ENCODE measurements around the gene HMG20A. TPM values are rescaled to one million over a fixed set of nuclear protein-coding genes. Genes with fewer than 3 reads are reported as not detected.

The HMG20A gene
- polyA plus RNA-seq, 3 donors = 11.6 to 26.4 (median 17.7) TPM

- WGBS (ENCODE audit: insufficient coverage) = 78% methylated on average over 8 of the region's 11 CpGs
- Mint-ChIP-seq H3K4me3 (peak overlapping the region in 1 of 2 donors; percentile 27), H3K36me3 (no peaks in the 10 kb centered on the region), H3K9me3 (peaks cover 0 to 10% (median 4%) of the 10 kb centered on the region in 7 donors), H3K27me3 (ENCODE audit: low read depth in 3 of 3) (peaks cover 18 to 42% (median 29%) of the 10 kb centered on the region in 3 donors), H3K27ac (no peak overlapping the region), H3K4me1 (no peaks in the 10 kb centered on the region)
- no peak overlapping the region for H3K27ac ChIP-seq (ENCODE audit: low read depth in 1 of 2, low read length in 2 of 2)
- TF ChIP-seq, protein P1, sequence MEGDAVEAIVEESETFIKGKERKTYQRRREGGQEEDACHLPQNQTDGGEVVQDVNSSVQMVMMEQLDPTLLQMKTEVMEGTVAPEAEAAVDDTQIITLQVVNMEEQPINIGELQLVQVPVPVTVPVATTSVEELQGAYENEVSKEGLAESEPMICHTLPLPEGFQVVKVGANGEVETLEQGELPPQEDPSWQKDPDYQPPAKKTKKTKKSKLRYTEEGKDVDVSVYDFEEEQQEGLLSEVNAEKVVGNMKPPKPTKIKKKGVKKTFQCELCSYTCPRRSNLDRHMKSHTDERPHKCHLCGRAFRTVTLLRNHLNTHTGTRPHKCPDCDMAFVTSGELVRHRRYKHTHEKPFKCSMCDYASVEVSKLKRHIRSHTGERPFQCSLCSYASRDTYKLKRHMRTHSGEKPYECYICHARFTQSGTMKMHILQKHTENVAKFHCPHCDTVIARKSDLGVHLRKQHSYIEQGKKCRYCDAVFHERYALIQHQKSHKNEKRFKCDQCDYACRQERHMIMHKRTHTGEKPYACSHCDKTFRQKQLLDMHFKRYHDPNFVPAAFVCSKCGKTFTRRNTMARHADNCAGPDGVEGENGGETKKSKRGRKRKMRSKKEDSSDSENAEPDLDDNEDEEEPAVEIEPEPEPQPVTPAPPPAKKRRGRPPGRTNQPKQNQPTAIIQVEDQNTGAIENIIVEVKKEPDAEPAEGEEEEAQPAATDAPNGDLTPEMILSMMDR (IDR thresholded peaks at IDR 0.05) = no peak
- H4K20me1 ChIP-seq (ENCODE audit: insufficient read depth, low read length) = no peaks in the 10 kb centered on the region
- no peak overlapping the region for H3K4me3 ChIP-seq (replicated peaks in 1 of 3; ENCODE audit: low read depth in 2 of 3, low read length in 3 of 3)
- H3K4me2 ChIP-seq (replicated peaks; ENCODE audit: extremely low read depth, low read length, poor library complexity, severe bottlenecking) = no peak overlapping the region
- H3K9me3 ChIP-seq (replicated peaks in 1 of 2; ENCODE audit: control insufficient read depth in 1 of 2, insufficient read depth in 1 of 2, low read length in 2 of 2) = peaks cover 0 to 2% of the 10 kb centered on the region in 2 donors
- H3K4me1 ChIP-seq (ENCODE audit: control insufficient read depth in 1 of 2, insufficient read depth in 2 of 2, low read length in 2 of 2) = no peaks in the 10 kb centered on the region
- H2AFZ ChIP-seq (ENCODE audit: insufficient read depth, low read depth, low read length, poor library complexity, severe bottlenecking) = no peak overlapping the region
- intact Hi-C loops (cut with micrococcal nuclease) = no loop called here
- no peak overlapping the region for H3K9ac ChIP-seq (ENCODE audit: insufficient read depth, low read length, poor library complexity, severe bottlenecking)
- no peak for DNase-seq
- peaks cover 0 to 6% of the 10 kb centered on the region in 2 donors for H3K27me3 ChIP-seq (ENCODE audit: control insufficient read depth in 2 of 2, insufficient read depth in 2 of 2, low read length in 2 of 2)
- H3K79me2 ChIP-seq (ENCODE audit: insufficient read depth, low read length) = no peaks in the 10 kb centered on the region
- H3K36me3 ChIP-seq (replicated peaks in 1 of 2; ENCODE audit: control insufficient read depth in 1 of 2, insufficient read depth in 2 of 2, low read length in 2 of 2) = no peaks in the 10 kb centered on the region
These were observed 94.1 kb downstream of the HMG20A start for GRCh38 chr15:77514641-77515402.

GRCh38 chr15:77515613-77516012 lies 94.9 kb downstream of the HMG20A start:
- intact Hi-C loops (cut with micrococcal nuclease) = no loop called here
- TF ChIP-seq, protein P1 (IDR thresholded peaks at IDR 0.05) = no peak
- Histone ChIP-seq H3K36me3 (replicated peaks in 1 of 2; ENCODE audit: control insufficient read depth in 1 of 2, insufficient read depth in 2 of 2, low read length in 2 of 2) (no peaks in the 10 kb centered on the region), H3K79me2 (ENCODE audit: insufficient read depth, low read length) (no peaks in the 10 kb centered on the region), H4K20me1 (ENCODE audit: insufficient read depth, low read length) (no peaks in the 10 kb centered on the region), H3K9ac (ENCODE audit: insufficient read depth, low read length, poor library complexity, severe bottlenecking) (no peak overlapping the region), H3K4me2 (replicated peaks; ENCODE audit: extremely low read depth, low read length, poor library complexity, severe bottlenecking) (no peak overlapping the region), H3K4me1 (ENCODE audit: control insufficient read depth in 1 of 2, insufficient read depth in 2 of 2, low read length in 2 of 2) (no peaks in the 10 kb centered on the region), H3K27ac (ENCODE audit: low read depth in 1 of 2, low read length in 2 of 2) (no peak overlapping the region), H2AFZ (ENCODE audit: insufficient read depth, low read depth, low read length, poor library complexity, severe bottlenecking) (no peak overlapping the region), H3K27me3 (ENCODE audit: control insufficient read depth in 2 of 2, insufficient read depth in 2 of 2, low read length in 2 of 2) (peaks cover 0 to 3% of the 10 kb centered on the region in 2 donors), H3K4me3 (replicated peaks in 1 of 3; ENCODE audit: low read depth in 2 of 3, low read length in 3 of 3) (no peak overlapping the region), H3K9me3 (replicated peaks in 1 of 2; ENCODE audit: control insufficient read depth in 1 of 2, insufficient read depth in 1 of 2, low read length in 2 of 2) (peaks cover 0 to 2% of the 10 kb centered on the region in 2 donors)
- DNase-seq = no peak
- Mint-ChIP-seq H3K4me1 (no peaks in the 10 kb centered on the region), H3K9me3 (peaks cover 0 to 10% (median 4%) of the 10 kb centered on the region in 7 donors), H3K36me3 (no peaks in the 10 kb centered on the region), H3K27me3 (ENCODE audit: low read depth in 3 of 3) (peaks cover 18 to 40% (median 26%) of the 10 kb centered on the region in 3 donors), H3K4me3 (no peak overlapping the region), H3K27ac (no peak overlapping the region)
- 100% methylated on average over 1 of the region's 2 CpGs for WGBS (ENCODE audit: insufficient coverage)

All from CD14-positive monocyte (primary cell).